HEK293 (cell line): ENCODE data around the gene RIMS4.

ENCODE experiments used
- CTCF ChIA-PET: fragments of 350-600 bp; formaldehyde crosslinking; extraction: SDS; loops from one replicate; lab custom pipeline; 2021; ENCODE audit warnings: antibody characterized with exemption; lab: Yijun Ruan, JAX
- POLR2A ChIA-PET: fragments of 300-600 bp; formaldehyde crosslinking; extraction: SDS; loops from one replicate; lab custom pipeline; 2020; ENCODE audit warnings: antibody characterized with exemption, inconsistent platforms; lab: Yijun Ruan, JAX
- H3K27ac ChIP-seq: fragments of 200-500 bp; sonication (Bioruptor generic); 2 replicates; pipeline ENCODE4 v1.5.1; 2014; ENCODE audit warnings: low read depth, low read length, control low read depth, inconsistent platforms; ENCODE audit errors: extremely low read depth
- H3K36me3 ChIP-seq, 2 experiments: fragments of 200-500 bp in 1 of 2; sonication (Bioruptor generic) in 1 of 2; 1 replicate in 1 of 2; 2 replicates in 1 of 2; pipeline ENCODE4 v1.5.1; 2014 to 2017; ENCODE audit warnings: inconsistent platforms in 2 of 2, low read length in 2 of 2; ENCODE audit not compliant: control insufficient read depth in 2 of 2, insufficient read depth in 1 of 2
- H3K4me1 ChIP-seq: fragments of 200-500 bp; sonication (Bioruptor generic); 2 replicates; pipeline ENCODE4 v1.5.1; 2014; ENCODE audit warnings: mild to moderate bottlenecking, low read length, inconsistent platforms; ENCODE audit not compliant: control insufficient read depth, insufficient read depth
- H3K4me3 ChIP-seq: 2 replicates; pipeline ENCODE4 v1.5.1; 2011; ENCODE audit warnings: low read depth, mild to moderate bottlenecking, control low read depth, low read length, moderate library complexity
- H3K9me3 ChIP-seq: fragments of 200-500 bp; sonication (Bioruptor generic); 2 replicates; pipeline ENCODE4 v1.5.1; 2014; ENCODE audit warnings: low read depth, low read length, inconsistent platforms; ENCODE audit not compliant: control insufficient read depth, insufficient read depth
- BCL11B ChIP-seq: fragments of 450-650 bp; formaldehyde crosslinking; IDR thresholded peaks from 2 replicates; pipeline ENCODE4 v1.5.1; 2016; ENCODE audit warnings: low read depth, missing biosample characterization, missing genetic modification characterization
- KLF10 ChIP-seq: fragments of 450-650 bp; IDR thresholded peaks from 2 replicates; pipeline ENCODE4 v1.5.1; 2018; ENCODE audit warnings: missing biosample characterization, mild to moderate bottlenecking, missing genetic modification characterization
- MEIS1 ChIP-seq: sonication (generic); formaldehyde crosslinking; IDR thresholded peaks from 2 replicates; pipeline ENCODE4 v1.8.1; 2022; ENCODE audit warnings: missing genetic modification reagents, mild to moderate bottlenecking, borderline replicate concordance
- SP2 ChIP-seq: fragments of 450-650 bp; formaldehyde crosslinking; IDR thresholded peaks from 2 replicates; pipeline ENCODE4 v1.5.1; 2016; ENCODE audit warnings: missing biosample characterization, missing genetic modification characterization
- TCF7L2 ChIP-seq: IDR thresholded peaks from 2 replicates; pipeline ENCODE4 v1.6.1; 2011; ENCODE audit warnings: low read depth, mild to moderate bottlenecking, inconsistent platforms, low read length, moderate library complexity, borderline replicate concordance
- ZBTB1 ChIP-seq: fragments of 450-650 bp; formaldehyde crosslinking; IDR thresholded peaks from 2 replicates; pipeline ENCODE4 v1.5.1; 2016; ENCODE audit warnings: missing biosample characterization, missing genetic modification characterization
- ZFHX2 ChIP-seq: fragments of 450-650 bp; formaldehyde crosslinking; conservative IDR thresholded peaks from 2 replicates; pipeline ENCODE4 v1.5.1; 2016; ENCODE audit warnings: missing biosample characterization, missing genetic modification characterization
- ZNF132 ChIP-seq: fragments of 450-650 bp; formaldehyde crosslinking; IDR thresholded peaks from 2 replicates; pipeline ENCODE4 v1.5.1; 2017; ENCODE audit warnings: missing biosample characterization, missing genetic modification characterization, borderline replicate concordance
- ZNF138 ChIP-seq: fragments of 450-650 bp; formaldehyde crosslinking; IDR thresholded peaks from 2 replicates; pipeline ENCODE4 v1.5.1; 2016; ENCODE audit warnings: missing biosample characterization, missing genetic modification characterization, borderline replicate concordance
- ZNF544 ChIP-seq: fragments of 450-650 bp; formaldehyde crosslinking; IDR thresholded peaks from 2 replicates; pipeline ENCODE4 v1.5.0; 2017; ENCODE audit warnings: missing biosample characterization, missing genetic modification characterization
- ZNF600 ChIP-seq: fragments of 450-650 bp; formaldehyde crosslinking; IDR thresholded peaks from 2 replicates; pipeline ENCODE4 v1.5.1; 2016; ENCODE audit warnings: missing biosample characterization, missing genetic modification characterization
- ZNF623 ChIP-seq: fragments of 450-650 bp; formaldehyde crosslinking; IDR thresholded peaks from 2 replicates; pipeline ENCODE4 v1.5.1; 2016; ENCODE audit warnings: missing biosample characterization, missing genetic modification characterization
- ZNF768 ChIP-seq: fragments of 450-650 bp; formaldehyde crosslinking; IDR thresholded peaks from 2 replicates; pipeline ENCODE4 v1.5.1; 2018; ENCODE audit warnings: missing biosample characterization, mild to moderate bottlenecking, missing genetic modification characterization
- ZSCAN23 ChIP-seq: fragments of 450-650 bp; formaldehyde crosslinking; IDR thresholded peaks from 2 replicates; pipeline ENCODE4 v1.5.1; 2016; ENCODE audit warnings: missing biosample characterization, missing genetic modification characterization
- TF ChIP-seq, protein P1 (sequence below): IDR thresholded peaks from 2 replicates; pipeline ENCODE4 v1.6.1; 2011; ENCODE audit warnings: mild to moderate bottlenecking, low read depth, low read length, borderline replicate concordance
- TF ChIP-seq, protein P2 (sequence below): fragments of 450-650 bp; formaldehyde crosslinking; IDR thresholded peaks from 2 replicates; pipeline ENCODE4 v1.5.1; 2016; ENCODE audit warnings: missing biosample characterization, missing genetic modification characterization
- TF ChIP-seq, protein P3 (sequence below): fragments of 450-650 bp; formaldehyde crosslinking; IDR thresholded peaks from 2 replicates; pipeline ENCODE4 v1.5.1; 2016; ENCODE audit warnings: missing biosample characterization, missing genetic modification characterization

Gene RIMS4

DNA sequence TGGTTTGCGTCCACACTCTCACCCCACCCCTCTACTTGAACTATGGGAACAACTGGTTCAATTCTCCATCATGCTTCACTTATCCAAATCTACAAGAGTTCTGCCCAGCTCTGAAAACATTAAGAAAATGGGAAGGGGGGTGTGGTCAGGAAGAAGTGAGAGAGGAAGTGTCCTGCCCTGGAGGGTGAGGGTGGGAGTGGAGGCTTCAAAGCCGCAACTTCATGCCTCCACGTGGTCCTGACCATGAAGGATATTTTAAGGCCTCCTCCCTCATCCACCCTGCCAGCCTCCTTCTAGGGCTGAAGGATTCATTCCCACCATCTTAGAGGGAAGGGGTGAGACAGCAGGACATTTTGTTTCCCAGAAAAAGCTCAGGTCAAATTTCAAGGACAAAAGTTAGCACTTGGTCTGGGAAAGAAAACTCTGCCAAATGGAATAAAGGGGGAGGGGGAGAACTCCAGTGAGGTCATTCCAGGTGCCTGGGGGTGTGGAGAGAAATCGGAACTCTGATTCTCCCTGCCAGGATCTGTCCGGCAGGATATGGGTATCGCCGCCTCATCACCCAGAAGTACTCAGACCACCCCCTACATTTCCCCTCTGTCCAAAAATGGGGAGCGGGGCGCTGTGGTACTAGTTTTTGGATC, 4.9 kb downstream of the RIMS4 start:
- Histone ChIP-seq H3K36me3 (no peaks in the 10 kb centered on the region), H3K27ac (no peak overlapping the region), H3K9me3 (no peaks in the 10 kb centered on the region), H3K4me1 (no peaks in the 10 kb centered on the region), H3K4me3 (no peak overlapping the region)
- ChIA-PET CTCF (interaction anchor here (0.6 to 1.2 kb wide), 3 partner anchors 58 to 122 kb away, joined by 3 to 4 read pairs (median 4); no protein-coding TSS in a partner anchor), POLR2A (no interaction called here)
- TF ChIP-seq, protein P1, sequence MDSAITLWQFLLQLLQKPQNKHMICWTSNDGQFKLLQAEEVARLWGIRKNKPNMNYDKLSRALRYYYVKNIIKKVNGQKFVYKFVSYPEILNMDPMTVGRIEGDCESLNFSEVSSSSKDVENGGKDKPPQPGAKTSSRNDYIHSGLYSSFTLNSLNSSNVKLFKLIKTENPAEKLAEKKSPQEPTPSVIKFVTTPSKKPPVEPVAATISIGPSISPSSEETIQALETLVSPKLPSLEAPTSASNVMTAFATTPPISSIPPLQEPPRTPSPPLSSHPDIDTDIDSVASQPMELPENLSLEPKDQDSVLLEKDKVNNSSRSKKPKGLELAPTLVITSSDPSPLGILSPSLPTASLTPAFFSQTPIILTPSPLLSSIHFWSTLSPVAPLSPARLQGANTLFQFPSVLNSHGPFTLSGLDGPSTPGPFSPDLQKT = no peak
- TF ChIP-seq SP2 (tag by site-specific recombination) = no peak
- no peak for TF ChIP-seq ZNF138
- TF ChIP-seq, protein P2, sequence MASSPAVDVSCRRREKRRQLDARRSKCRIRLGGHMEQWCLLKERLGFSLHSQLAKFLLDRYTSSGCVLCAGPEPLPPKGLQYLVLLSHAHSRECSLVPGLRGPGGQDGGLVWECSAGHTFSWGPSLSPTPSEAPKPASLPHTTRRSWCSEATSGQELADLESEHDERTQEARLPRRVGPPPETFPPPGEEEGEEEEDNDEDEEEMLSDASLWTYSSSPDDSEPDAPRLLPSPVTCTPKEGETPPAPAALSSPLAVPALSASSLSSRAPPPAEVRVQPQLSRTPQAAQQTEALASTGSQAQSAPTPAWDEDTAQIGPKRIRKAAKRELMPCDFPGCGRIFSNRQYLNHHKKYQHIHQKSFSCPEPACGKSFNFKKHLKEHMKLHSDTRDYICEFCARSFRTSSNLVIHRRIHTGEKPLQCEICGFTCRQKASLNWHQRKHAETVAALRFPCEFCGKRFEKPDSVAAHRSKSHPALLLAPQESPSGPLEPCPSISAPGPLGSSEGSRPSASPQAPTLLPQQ (tag by site-specific recombination) = no peak
- TF ChIP-seq ZNF768 (tag by site-specific recombination) = no peak
- no peak for TF ChIP-seq ZSCAN23

DNA sequence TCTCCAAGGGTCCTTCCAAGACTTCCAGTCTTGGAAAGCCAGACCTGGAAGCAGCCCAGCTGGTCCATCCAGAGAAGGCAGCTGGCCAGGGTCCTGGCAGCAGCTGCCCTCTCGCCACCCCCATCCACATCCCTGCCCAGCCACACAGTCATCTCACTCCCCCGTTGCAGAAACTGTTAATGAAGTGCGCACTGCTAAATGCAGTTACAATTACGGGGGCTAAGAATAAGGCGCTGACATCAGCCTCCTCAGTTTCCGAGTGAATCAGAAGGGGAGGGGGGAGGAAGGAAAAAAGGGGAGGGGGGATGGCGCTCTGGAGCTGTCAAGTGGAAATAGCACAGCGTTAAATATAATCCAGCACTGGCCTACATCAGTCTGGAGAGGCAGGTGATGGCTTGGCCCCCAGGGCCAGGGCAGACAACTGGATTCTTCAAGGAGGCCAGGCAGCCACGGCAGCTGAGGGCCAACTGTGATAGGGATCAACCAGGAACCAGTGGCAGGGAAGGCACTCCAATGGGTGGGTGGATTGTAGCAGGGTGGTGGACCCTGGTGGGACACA, 6.9 kb downstream of the RIMS4 start:
- ChIA-PET POLR2A (no interaction called here), CTCF (interaction anchor here (0.6 to 0.8 kb wide), 2 partner anchors 16 to 432 kb away, joined by 3 read pairs; no protein-coding TSS in a partner anchor)
- Histone ChIP-seq H3K9me3 (no peaks in the 10 kb centered on the region), H3K4me1 (no peaks in the 10 kb centered on the region), H3K4me3 (no peak overlapping the region), H3K27ac (no peak overlapping the region), H3K36me3 (no peaks in the 10 kb centered on the region)
- TF ChIP-seq ZFHX2 (tag by site-specific recombination) (0 out of 2 replicates have a peak, but pooled peaks have one; percentile 6), ZNF132 (tag by site-specific recombination) (no peak), ZNF600 (tag by site-specific recombination) (peak; percentile 48; the same call in 1 of the 2 replicates)
- TF ChIP-seq, protein P3, sequence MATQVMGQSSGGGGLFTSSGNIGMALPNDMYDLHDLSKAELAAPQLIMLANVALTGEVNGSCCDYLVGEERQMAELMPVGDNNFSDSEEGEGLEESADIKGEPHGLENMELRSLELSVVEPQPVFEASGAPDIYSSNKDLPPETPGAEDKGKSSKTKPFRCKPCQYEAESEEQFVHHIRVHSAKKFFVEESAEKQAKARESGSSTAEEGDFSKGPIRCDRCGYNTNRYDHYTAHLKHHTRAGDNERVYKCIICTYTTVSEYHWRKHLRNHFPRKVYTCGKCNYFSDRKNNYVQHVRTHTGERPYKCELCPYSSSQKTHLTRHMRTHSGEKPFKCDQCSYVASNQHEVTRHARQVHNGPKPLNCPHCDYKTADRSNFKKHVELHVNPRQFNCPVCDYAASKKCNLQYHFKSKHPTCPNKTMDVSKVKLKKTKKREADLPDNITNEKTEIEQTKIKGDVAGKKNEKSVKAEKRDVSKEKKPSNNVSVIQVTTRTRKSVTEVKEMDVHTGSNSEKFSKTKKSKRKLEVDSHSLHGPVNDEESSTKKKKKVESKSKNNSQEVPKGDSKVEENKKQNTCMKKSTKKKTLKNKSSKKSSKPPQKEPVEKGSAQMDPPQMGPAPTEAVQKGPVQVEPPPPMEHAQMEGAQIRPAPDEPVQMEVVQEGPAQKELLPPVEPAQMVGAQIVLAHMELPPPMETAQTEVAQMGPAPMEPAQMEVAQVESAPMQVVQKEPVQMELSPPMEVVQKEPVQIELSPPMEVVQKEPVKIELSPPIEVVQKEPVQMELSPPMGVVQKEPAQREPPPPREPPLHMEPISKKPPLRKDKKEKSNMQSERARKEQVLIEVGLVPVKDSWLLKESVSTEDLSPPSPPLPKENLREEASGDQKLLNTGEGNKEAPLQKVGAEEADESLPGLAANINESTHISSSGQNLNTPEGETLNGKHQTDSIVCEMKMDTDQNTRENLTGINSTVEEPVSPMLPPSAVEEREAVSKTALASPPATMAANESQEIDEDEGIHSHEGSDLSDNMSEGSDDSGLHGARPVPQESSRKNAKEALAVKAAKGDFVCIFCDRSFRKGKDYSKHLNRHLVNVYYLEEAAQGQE = peak; percentile 89

DNA sequence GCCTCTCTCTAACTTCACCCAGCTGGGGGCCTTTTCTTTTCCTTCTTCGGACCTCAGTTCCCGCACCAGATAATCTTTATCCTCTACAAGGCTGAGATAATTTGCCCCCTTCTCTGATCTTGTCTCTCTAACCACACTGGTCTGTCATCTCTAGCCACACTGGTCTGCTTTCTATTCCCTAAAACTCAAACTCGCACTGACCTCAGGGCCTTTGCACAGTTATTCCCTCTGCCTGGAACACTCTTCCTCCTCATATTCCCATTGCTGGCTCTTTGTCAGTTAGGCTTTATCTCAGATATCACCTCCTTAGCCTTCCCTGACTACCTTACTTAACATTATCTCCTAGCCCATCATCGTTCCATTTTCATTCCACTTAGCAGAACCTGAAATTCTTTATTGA, 7.6 kb downstream of the RIMS4 start:
- no peak for TF ChIP-seq ZBTB1
- no peak for TF ChIP-seq BCL11B (tag by site-specific recombination)
- no peak for TF ChIP-seq MEIS1 (CRISPR knock-in tag)
- TF ChIP-seq TCF7L2 = no peak
- TF ChIP-seq ZNF544 = no peak
- peak; percentile 95 for TF ChIP-seq ZNF623 (tag by site-specific recombination)
- TF ChIP-seq KLF10 = no peak
- Histone ChIP-seq H3K9me3 (no peaks in the 10 kb centered on the region), H3K4me3 (no peak overlapping the region), H3K36me3 (no peaks in the 10 kb centered on the region), H3K4me1 (no peaks in the 10 kb centered on the region), H3K27ac (no peak overlapping the region)
- CTCF ChIA-PET = interaction anchor here (0.6 to 0.9 kb wide), 2 partner anchors 17 to 18 kb away, joined by 3 read pairs; no protein-coding TSS in a partner anchor
- POLR2A ChIA-PET = no interaction called here
